GM21390 (cell line): ENCODE data around the gene CPVL.

Experiments
- ATAC-seq: cut with Tn5 transposase; IDR thresholded peaks from one replicate; pipeline ENCODE4 v1.9.1; 2021; ENCODE audit not compliant: unreplicated experiment

The CPVL gene

DNA sequence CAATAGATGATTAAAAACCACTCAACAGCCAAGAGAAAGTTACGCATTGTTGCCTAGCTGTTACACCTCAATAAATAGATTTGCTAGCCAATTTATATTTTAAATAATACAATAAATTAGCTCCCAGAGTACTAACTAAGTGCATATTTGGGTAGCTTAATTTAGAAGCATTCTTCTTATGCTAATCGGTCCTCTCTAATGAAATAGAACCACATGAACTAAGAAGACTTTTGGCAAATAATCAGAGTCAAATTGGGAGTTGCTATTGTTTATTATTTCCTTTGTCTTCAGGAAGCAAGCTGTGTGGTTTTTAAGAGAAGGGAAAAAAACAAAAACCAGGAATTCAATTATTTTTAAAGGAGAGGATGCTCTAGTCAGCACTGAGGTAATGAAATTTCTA, 139.2 kb downstream of the CPVL start:
- ATAC-seq = no peak

DNA sequence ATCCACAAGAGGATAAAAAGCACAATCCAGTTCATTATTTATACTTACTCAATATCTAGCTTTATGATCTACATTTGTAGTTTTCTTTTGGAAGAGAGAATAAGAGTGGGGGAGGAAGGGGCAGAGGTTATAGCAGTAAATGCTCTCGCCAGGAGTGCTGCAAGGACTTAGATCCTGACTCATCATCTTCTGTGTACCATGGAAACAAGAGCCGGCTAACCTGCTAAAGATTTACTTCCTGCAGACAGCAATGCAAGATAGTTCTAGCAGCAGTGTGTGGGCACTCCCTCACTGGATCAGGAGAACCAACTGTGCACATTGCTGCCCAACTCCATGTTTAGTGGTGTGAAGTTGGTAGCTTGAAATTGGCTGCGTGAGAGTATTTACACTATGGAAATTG, 140.5 kb downstream of the CPVL start:
- no peak for ATAC-seq

DNA sequence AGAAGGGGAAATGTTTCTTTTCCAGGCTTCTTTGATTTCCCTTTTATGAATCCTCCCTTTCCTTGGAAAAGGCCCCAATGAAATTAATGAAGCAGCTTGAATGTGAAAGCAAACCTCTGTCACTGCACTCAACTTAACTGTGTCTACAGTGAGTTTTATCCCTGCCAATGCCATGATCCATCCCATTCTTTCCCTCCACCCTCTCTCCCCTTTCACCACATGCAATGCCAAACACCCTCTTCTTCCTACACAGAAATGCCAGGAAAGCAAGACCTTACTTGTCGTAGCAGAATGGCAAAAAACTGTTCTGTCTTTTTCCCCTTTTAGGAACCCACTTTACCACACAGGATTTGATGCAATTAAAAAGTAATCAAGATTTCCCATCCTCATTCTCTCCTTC, 140.9 kb downstream of the CPVL start:
- no peak for ATAC-seq

DNA sequence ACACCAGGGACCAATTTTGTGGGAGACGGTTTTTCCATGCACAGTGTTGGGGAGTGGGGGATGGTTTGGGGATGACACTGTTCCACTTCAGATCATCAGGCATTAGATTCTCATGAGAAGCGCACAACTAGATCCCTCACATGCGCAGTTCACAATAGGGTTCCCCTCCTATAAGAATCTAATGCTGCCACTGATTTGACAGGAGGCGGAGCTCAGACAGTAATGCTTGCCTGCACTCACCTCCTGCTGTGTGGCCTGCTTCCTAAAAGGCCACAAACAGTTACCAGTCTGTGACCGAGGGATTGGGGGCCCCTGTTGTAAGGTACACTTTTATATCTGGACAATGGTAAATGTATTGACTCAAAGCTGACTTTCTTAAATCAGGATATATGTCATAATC, 142.6 kb downstream of the CPVL start:
- no peak for ATAC-seq

DNA sequence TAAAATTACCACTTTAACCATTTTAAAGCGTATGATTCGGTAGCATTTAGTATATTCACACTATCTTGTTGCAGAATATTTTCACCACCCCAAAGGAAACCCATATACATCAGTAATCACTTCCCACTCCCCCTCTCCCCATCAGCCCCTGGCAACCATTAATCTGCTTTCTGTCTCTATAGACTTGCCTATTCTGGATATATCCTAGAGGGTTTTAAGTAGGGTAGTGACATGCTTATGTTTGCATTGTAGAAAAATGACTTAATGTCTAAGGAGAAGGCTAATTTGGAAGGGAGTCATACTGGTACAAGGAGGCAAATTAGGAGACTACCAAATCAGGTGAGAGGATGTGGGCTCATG, 145.6 kb downstream of the CPVL start:
- no peak for ATAC-seq

DNA sequence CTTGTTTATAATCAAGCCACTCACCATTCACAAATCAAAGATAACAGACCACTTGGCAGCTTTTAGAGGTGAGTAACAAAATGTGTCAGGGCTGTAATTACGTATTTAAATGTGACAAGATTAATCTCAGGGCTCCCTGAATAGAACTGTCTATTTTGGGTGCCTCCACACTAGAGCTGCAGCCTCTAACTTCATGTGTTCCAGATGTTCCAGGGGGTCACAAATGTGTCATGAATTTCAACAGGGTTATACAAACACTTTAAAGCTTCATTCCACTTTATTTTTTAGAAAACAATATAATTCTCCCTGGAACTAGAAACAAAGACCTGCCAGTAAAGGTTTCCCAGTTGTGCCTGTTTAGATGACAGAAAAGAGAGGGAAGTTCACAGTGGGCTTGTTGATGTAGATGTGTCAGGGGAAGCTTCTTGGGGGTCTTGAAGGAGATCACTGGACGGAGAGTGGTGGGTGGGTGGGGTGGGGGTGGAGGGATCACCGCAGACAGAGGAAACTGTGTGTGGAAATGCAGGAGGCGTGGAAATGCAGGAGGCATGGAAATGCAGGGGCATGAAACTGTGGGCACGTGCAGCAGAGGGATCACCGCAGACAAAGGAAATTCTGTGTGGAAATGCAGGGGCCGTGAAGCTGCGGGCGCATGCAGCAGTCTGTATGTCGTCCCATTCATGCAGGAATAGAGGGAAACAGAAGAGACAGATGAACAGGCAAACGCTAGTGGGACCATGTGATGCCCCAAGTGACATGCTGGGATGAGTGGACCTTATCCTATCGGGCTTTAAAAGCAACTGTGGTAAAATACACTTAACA, 146.2 kb downstream of the CPVL start:
- no peak for ATAC-seq

DNA sequence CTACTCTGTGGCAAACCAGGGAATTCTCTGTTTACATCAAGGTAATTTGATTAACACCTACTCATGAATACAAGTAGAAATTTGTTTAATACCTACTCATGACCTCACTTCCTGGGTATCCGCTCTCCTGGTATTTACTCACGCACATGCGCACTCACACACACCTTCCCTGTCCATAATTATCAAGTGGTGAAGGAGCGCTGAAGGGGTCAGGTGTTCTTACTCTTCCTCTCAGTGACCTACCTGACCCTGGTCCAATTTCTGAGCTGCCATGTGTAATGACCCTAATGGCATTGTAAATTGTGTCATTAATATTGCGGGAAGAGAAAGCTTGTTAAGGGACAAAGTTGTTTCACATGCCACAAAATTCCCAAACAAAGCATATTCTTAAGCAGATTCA, 146.9 kb downstream of the CPVL start:
- no peak for ATAC-seq

DNA sequence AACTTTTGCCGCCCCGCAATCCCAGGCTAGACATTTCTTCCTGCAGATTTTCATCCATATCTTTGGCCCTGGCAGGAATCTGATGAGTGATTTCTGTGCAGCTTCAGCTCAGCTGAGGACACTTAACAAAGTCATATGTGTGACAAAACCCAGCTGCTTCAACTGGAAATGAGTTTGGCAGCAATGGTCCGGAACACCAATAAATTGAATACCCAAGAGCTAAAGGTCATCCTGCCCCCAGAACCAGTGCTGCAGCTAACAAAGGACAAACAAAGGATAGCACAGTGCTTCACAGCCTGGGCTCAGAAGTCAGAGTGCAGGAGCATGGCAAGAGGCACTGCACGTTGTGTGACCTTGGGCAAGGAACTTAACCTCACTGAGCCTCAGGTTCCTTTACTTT, 148.2 kb downstream of the CPVL start:
- ATAC-seq = no peak

DNA sequence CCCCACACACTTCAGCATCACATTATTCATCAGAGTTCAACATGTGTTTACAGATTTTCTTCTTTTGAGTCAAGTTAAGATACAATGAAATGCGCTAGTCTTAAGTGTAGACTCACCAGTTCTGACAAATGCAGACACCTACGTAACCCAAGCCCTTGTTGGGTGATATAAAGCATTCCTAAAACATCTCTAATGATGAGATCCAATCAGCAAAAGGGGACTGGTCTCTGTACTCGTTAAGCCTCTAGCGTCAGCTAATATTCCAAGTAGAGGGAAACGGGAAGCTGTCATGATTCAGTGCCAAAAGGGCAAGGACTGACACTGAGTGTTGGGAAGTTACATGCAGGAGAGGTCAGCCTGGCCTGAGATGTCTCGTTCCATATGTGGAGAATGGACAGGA, 149.5 kb downstream of the CPVL start:
- no peak for ATAC-seq

DNA sequence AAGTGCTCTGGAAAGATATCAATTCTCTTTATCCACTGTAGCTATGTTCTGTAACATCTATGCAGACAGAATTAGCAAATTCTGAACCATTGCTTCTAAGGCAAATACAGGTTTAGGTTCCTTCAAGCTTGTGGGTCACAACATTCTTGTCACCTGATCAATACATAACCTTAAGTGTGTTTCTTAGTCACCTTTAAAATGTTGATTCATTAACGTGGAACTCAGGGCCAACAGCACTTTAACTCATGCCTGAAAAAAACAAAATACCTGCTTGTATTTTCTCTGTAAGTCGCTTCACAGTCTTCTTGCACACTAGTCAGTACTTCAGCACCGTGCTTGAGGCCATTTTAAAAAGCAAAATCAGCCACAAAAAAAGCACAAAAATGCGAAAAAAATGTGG, 153.0 kb downstream of the CPVL start:
- ATAC-seq = no peak

DNA sequence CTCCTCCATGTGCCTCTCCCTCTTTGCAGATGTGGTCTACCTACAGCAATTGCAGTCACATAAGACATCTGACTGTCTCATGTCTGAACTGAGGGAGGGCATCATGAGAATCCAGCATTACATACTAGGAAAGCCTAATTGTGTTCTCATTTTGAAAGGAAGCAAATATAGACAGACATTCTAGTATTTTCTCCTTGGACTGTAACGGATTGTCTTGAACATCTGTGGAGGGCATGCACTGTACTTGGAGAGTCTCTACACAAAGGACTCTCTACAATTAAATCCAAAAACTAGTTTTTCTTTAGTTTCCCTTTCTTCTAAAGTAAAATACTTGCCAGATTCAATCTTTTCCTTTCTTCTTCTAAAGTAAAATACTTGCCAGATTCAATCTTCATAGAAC, 153.5 kb downstream of the CPVL start:
- no peak for ATAC-seq

DNA sequence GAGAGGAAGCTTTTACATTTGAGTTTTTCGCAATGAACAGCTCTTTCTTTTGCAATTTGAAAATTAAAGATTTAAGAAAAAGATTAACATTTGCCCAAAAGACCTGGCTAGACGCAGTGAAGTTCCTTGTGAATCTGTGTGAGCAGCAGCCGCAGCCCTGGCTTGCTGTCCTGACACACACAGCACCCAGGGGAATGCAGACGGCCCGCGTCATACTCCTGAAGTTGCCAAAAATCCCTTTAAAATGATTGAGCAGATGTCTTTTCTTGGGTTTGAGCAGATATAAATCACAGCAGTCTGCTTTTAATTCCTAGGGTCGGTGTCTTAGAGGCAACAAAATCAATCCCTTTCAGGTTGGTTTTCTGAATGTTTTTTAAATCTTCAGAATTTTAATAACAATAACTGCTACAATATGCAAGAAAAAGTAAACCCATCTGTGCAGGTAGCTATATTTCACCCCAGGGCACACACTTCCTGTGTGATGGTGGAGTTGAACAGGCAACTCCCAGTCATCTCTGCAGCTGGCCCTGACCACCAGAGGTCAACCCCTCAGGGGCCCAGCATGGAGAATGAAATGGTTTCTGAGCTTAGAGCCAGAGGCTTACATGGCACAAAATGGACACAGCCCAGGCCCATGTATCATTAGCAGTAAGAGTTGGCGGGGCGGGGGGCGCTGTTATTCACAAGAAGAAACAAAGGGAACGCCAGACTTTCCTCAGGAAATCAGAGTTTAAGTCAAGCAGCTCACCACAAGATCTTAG, 156.0 kb downstream of the CPVL start:
- no peak for ATAC-seq

DNA sequence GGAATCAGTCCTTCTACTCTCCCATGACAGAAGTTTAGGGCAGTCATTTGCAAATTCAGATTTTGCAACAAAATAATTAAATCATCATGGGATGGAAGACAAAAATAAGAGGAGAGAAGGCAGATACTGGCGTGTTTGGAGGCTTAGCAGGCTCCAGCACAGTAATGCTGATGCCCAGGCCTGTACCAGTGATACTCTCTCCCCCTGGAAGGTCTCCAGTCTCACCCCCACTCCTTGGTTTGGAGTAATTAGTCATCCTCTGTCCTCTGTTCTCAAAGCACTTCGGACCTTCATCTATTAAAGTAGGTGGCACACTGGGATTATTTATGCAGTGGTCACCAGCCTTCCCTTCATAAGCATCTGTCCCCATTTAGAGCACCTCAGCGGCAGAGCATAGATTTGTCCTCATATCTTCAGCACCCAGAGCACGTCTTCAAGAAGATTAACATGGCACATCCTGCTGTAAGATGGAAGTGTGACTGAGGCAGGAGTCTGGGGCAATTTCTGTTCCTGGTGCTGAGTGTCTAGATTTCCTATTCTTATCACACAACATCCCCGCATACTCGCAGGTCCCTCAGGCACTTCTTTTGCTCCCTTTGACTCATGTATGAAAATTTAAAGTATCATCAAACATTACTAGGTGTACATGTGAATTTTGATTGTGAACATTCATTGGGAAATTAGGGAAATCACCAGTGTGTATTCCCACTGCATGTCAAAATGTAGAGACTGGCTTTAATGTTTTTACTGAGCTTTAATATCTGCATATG, 156.9 kb downstream of the CPVL start:
- ATAC-seq = no peak

DNA sequence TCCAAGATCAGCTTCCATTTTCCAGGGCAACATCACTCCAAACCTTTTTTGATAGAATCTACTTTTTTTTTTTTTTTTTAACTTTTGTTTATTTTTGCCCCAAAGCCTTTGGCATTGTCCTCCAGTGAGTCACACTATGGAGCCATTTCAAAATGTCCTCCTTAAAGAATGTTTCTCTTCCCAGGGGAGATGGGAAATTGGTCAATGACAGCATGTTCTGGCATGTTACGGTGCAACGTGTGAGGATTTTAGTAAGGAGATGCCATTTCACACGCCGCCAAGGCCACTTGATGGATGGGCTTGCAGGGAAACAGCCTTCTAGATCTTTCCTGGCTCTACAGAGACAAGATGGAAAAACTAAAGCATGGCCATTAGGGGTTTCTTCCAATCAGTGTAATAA, 157.5 kb downstream of the CPVL start:
- no peak for ATAC-seq

DNA sequence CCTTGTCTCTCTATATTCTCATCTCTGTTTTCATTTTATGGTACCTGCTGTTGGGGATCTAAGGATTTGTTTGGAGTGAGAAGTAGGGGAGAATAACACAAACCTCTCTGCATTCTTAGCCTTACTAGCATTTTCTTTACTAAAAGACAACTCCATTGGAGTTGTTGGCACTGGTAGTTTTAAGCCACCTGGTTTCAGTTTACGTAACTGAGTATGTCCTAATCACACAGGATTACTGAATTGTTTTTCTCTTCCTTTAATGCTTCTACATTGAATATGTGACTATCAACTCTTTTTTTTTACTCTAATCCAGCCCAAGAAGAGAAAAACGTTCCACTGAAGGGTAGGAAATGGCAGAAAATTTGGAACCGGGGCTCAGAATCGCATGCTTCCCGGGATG, 158.2 kb downstream of the CPVL start:
- no peak for ATAC-seq

DNA sequence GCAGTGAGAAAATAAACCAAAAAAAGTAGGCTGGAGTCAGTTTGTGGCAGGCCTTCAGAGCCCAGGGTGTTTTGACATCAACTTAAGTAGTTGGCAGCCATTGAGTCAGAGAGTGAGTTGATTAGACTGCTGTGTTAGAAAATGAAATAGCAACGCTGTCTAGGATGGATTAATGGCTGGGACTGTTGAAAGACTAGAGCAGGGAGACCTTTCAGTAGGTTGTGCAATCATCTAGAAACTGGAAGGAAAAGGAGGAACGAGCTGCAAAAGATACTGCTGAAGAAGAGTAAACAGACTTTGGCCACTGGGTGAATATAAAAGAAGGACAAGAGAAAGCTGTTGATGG, 159.6 kb downstream of the CPVL start:
- no peak for ATAC-seq

DNA sequence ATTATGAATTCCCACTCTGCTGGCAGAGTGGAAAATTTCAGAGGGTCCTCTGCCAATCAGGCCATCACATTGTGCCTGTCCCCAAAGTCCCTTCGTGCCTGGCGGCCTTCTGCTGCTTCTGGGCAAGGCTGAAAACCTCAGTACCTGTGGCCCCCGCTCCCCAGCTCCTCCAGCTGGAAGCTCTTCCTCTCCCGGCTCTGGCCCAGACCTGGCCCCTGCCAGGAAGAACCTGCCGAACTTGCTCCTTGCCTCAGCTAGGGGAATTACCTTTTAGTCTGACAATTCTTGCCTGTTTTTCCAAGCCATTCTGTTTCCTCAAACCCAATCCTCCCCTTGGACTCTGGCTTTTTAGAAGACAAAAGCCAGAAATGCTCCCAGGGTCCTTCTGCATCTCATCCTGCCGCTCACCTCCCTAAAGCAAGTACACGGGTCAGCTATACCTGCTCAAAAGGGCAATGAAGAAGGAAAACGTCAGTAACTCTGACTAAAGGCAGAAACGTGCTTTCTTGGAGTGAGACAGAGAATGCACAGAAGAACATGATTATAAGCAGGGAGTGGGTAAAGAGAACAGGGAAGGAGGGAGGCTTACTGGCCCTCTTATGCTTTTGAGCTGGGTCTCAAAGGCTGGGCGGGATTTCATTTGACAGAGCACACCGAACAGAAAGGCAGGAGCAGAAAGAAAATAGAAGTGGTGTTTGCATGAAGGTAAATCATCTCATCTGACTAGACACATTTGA, 160.1 kb downstream of the CPVL start:
- ATAC-seq = no peak

DNA sequence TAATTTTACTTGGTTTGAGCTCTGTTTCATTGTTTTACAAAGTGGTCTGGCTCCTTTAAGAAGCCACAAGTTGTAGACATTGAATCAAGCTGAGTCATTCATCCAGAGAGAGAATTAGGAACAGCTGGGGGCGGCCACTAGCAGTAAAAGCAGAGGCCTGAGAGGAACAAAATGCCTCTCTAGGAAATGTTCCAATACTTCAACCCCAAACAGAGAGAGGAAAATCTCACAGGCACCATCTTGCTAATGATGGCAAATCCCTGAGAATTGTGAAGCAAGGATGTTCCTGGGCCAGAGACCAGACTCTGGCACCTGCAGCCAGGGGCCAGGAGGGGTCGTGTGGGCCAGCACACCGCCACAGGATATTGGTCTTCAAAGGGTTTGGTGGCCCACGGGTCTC, 161.7 kb downstream of the CPVL start:
- no peak for ATAC-seq

DNA sequence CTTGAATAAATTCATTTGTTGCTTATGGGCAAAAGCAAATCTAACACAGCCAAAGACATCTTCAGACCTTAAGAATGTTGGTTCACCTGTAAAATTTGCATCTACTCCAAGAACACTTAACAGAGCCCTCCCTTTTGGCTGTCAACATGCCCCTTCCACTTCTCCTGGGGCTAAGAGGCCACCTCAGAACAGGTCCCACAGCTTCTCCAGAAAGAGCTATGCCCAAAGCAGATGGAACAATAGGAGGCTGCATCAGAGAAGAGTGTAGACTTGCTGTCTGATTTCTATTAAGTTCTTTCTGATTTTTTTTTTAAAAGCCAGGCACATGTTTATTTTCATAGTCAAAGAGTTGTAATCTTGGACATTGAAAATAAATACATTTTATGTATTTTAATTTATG, 162.1 kb downstream of the CPVL start:
- ATAC-seq = no peak

DNA sequence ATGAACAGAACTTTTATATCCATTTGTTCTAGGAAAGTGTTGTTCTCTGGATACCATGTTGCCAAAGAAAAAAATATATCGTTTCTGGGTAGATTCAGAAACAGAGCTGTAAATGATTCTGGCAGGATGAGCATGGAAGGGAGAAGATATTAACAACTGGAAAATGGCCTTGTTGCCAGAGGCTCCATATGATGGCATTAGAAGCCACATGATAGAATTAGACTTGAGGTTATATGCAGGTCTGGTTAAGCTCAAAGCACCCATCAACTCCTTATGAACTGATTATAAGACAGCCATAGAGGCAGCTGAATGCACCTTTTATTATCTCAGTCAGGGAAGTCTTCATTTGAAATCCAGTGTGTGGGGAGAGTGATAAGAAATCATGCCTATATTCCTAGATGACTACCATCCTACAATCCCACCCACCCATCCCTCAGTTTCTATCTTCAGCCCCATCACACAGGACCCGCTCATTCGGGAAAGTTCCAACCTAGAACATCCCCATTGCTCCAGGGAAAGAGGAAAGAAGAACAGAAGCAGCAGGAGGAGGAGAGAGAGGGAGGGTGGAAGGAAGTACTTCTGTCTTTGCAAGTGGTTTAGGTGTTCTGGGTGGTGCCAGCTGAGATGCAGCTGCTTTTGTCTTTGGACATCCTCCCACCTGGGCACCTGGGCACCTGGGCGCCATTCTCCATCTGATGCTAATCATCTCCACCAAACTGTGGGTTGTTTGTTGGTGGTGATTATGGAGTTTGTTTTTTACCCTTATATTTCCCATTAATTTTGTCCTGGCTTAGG, 162.7 kb downstream of the CPVL start:
- no peak for ATAC-seq

DNA sequence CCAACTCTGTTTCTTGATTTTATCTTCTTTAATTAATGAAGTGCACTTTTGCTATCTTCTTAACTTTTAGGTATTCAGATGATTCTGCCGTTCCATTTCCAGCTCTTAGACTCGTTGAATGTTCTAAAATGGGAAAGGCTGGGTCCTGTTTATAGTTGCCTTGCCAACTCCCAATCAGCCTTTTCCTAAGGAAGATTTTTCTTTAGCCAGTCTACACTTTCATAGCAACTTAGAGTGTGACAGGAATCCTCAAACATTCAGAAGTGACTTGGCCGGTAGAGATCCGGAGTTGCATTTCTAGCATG, 165.2 kb downstream of the CPVL start:
- ATAC-seq = no peak
